SK-N-SH treated with all-trans-retinoic acid at 6 μM for 48 hours (cell line): Measurements from ENCODE around the gene RAB7B.

Experiments used
- ATAC-seq: fragments of 200-7000 bp; cut with Tn5 transposase; 3 replicates; pipeline ENCODE4 v1.9.1; 2020; ENCODE audit warnings: mild to moderate bottlenecking, moderate library complexity
- ARNTL ChIP-seq: fragments of 450-650 bp; formaldehyde crosslinking; IDR thresholded peaks from 2 replicates; pipeline ENCODE4 v1.5.0; 2020; ENCODE audit warnings: low read depth, mild to moderate bottlenecking, moderate library complexity, borderline replicate concordance
- BACH2 ChIP-seq: fragments of 250-450 bp; sonication (Bioruptor Pico); IDR thresholded peaks from 2 replicates; pipeline ENCODE4 v1.9.0; 2021; ENCODE audit warnings: mild to moderate bottlenecking, borderline replicate concordance
- CREB5 ChIP-seq: fragments of 250-450 bp; sonication (Bioruptor Pico); IDR thresholded peaks from 2 replicates; pipeline ENCODE4 v1.5.1; 2020; ENCODE audit warnings: low read depth, mild to moderate bottlenecking, moderate library complexity
- CSDC2 ChIP-seq: fragments of 250-450 bp; sonication (Bioruptor Pico); IDR thresholded peaks from 2 replicates; pipeline ENCODE4 v1.5.0; 2020; ENCODE audit warnings: mild to moderate bottlenecking, moderate library complexity
- CSRNP3 ChIP-seq: fragments of 250-450 bp; sonication (Bioruptor Pico); IDR thresholded peaks from 2 replicates; pipeline ENCODE4 v1.5.1; 2021; ENCODE audit warnings: mild to moderate bottlenecking, moderate library complexity
- ESRRG ChIP-seq: fragments of 250-450 bp; sonication (Bioruptor Pico); IDR thresholded peaks from 2 replicates; pipeline ENCODE4 v1.6.1; 2021; ENCODE audit warnings: mild to moderate bottlenecking
- ISL1 ChIP-seq: fragments of 250-450 bp; sonication (Bioruptor Pico); IDR thresholded peaks from 2 replicates; pipeline ENCODE4 v2.1.2; 2022; ENCODE audit warnings: mild to moderate bottlenecking, moderate library complexity
- PATZ1 ChIP-seq: fragments of 250-450 bp; sonication (Bioruptor Pico); IDR thresholded peaks from 2 replicates; pipeline ENCODE4 v1.8.0; 2020; ENCODE audit warnings: mild to moderate bottlenecking, moderate library complexity, borderline replicate concordance
- POU6F1 ChIP-seq: fragments of 250-450 bp; sonication (Bioruptor Pico); IDR thresholded peaks from 2 replicates; pipeline ENCODE4 v1.8.0; 2021; ENCODE audit warnings: low read depth, mild to moderate bottlenecking, moderate library complexity, borderline replicate concordance
- RARB ChIP-seq: fragments of 250-450 bp; sonication (Bioruptor Pico); IDR thresholded peaks from 2 replicates; pipeline ENCODE4 v1.8.0; 2021; ENCODE audit warnings: mild to moderate bottlenecking, moderate library complexity
- TCF4 ChIP-seq: fragments of 250-450 bp; sonication (Bioruptor Pico); IDR thresholded peaks from 2 replicates; pipeline ENCODE4 v1.8.0; 2021; ENCODE audit warnings: mild to moderate bottlenecking, moderate library complexity, borderline replicate concordance
- TSHZ2 ChIP-seq: fragments of 250-450 bp; sonication (Bioruptor Pico); IDR thresholded peaks from 2 replicates; pipeline ENCODE4 v1.5.0; 2020; ENCODE audit warnings: mild to moderate bottlenecking, moderate library complexity
- ZC3H10 ChIP-seq: fragments of 250-450 bp; sonication (Bioruptor Pico); IDR thresholded peaks from 2 replicates; pipeline ENCODE4 v1.5.1; 2021; ENCODE audit warnings: mild to moderate bottlenecking, moderate library complexity
- ZFP3 ChIP-seq: fragments of 250-450 bp; sonication (Bioruptor Pico); IDR thresholded peaks from 2 replicates; pipeline ENCODE4 v1.5.0; 2020; ENCODE audit warnings: mild to moderate bottlenecking, moderate library complexity
- ZNF70 ChIP-seq: fragments of 450-650 bp; formaldehyde crosslinking; IDR thresholded peaks from 2 replicates; pipeline ENCODE4 v1.5.0; 2020; ENCODE audit warnings: mild to moderate bottlenecking, moderate library complexity
- ZNF8 ChIP-seq: fragments of 450-650 bp; formaldehyde crosslinking; IDR thresholded peaks from 2 replicates; pipeline ENCODE4 v1.5.0; 2020; ENCODE audit warnings: mild to moderate bottlenecking, moderate library complexity

The RAB7B gene

GRCh38 chr1:205976708-205977401, 26.3 kb downstream of the RAB7B start:
- no peak for TF ChIP-seq POU6F1 (CRISPR knock-in tag)
- no peak for TF ChIP-seq CSRNP3 (CRISPR knock-in tag)
- no peak for TF ChIP-seq ZC3H10 (CRISPR knock-in tag)
- no peak for TF ChIP-seq ISL1 (CRISPR knock-in tag)
- TF ChIP-seq TSHZ2 (CRISPR knock-in tag), result no peak
- TF ChIP-seq ARNTL (CRISPR knock-in tag), result no peak
- TF ChIP-seq ZNF8, result no peak
- peak; percentile 54 for ATAC-seq

GRCh38 chr1:205976036-205976435, 27.2 kb downstream of the RAB7B start:
- TF ChIP-seq PATZ1 (no peak), ESRRG (CRISPR knock-in tag) (no peak), BACH2 (no peak), CREB5 (CRISPR knock-in tag) (no peak), ARNTL (CRISPR knock-in tag) (no peak), TSHZ2 (CRISPR knock-in tag) (no peak), CSDC2 (CRISPR knock-in tag) (no peak), RARB (CRISPR knock-in tag) (no peak), ISL1 (CRISPR knock-in tag) (no peak)
- TF ChIP-seq, all 23 proteins: peak for 0
- no peak for ATAC-seq

- no peak for ATAC-seq
- no peak for TF ChIP-seq ESRRG (CRISPR knock-in tag)
- TF ChIP-seq CSDC2 (CRISPR knock-in tag), result no peak
- TF ChIP-seq ZFP3 (CRISPR knock-in tag), result no peak
- no peak for TF ChIP-seq ZNF8
- TF ChIP-seq ZNF70 (CRISPR knock-in tag), result no peak
- TF ChIP-seq TCF4 (CRISPR knock-in tag), result no peak
- TF ChIP-seq TSHZ2 (CRISPR knock-in tag), result no peak
- no peak for TF ChIP-seq ARNTL (CRISPR knock-in tag)
- no peak for TF ChIP-seq CREB5 (CRISPR knock-in tag)
- no peak for TF ChIP-seq ISL1 (CRISPR knock-in tag)
These were observed 27.7 kb downstream of the RAB7B start for GRCh38 chr1:205975387-205975998.
